HG03442 (cell line): Measurements from ENCODE around the gene TMEM150A.
"Not testable (repeated sequence)": the region's sequence is repeated elsewhere in the genome, so short reads cannot be mapped to it uniquely, and the experiment has no call there.

Experiments
- ATAC-seq: cut with Tn5 transposase; IDR thresholded peaks from one replicate; pipeline ENCODE4 v1.9.1; 2021; ENCODE audit warnings: mild to moderate bottlenecking, moderate library complexity; ENCODE audit not compliant: unreplicated experiment

TMEM150A gene, protein sequence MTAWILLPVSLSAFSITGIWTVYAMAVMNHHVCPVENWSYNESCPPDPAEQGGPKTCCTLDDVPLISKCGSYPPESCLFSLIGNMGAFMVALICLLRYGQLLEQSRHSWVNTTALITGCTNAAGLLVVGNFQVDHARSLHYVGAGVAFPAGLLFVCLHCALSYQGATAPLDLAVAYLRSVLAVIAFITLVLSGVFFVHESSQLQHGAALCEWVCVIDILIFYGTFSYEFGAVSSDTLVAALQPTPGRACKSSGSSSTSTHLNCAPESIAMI

GRCh38 chr2:85602476-85603234 lies at the start of gene TMEM150A:
Gene TMEM150A, minus strand, starts transcription at chr2:85602698. Its CDS starts 750 bp downstream, at chr2:85601948.
- ATAC-seq: peak; percentile 95

DNA sequence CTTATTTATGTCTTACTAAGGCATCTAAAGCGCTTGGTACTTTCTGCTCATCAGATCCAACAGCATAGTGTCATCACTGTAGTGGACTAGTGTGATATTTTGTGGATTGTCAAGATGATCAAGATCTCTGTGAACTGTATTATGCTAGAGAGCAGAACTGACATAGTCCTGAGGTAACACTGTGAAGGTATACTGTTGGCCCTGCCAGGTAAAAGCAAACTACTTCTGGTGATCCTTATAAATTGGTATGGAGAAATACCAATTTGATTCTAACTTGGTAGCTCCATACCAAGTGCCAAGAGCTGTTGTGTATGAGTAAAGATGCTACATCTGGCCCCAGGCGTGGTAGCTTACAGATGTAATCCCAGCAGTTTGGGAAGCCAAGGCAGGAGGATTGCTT lies 49.6 kb upstream of the TMEM150A start:
- no peak for ATAC-seq

DNA sequence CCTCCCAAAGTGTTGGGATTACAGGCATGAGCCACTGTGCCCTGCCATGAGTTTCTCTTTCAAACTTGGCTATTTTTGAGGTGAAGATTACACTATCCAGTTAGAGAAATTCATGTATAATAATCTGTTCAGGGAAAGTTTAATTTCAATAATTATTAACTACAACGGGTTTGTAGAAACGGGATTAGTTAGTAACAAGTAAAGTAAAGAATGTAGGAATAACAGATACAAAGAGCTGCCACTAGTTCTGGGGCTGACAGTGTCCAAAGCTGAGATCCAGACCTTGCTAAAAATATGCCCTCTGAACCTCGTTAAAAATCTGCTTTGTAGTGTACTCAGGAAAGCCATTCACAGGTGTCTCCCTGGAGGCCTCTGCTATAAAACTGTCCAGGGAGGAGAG lies 48.6 kb upstream of the TMEM150A start:
- ATAC-seq: no peak

DNA sequence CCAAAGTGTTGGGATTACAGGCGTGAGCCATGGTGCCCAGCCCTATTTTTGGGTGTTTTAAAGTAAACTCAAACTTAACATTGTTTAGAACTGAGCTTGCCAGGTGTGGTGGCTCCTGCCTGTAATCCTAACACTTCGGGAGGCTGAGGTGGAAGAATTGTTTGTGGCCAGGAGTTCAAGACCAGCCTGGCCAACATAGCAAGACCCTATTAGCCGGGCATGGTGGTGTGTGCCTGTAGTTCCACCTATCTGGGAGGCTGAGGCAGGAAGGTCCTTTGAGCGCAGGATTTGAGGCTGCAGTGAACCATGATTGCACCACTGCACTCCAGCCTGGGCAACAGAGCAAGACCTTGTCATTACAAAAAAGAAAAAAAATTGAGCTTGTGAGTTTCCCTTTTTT lies 48.0 kb upstream of the TMEM150A start:
- no peak for ATAC-seq

- no peak for ATAC-seq
Measured at GRCh38 chr2:85649201-85650190, 47.0 kb upstream of the TMEM150A start.

- no peak for ATAC-seq
Measured at GRCh38 chr2:85648619-85649018, 46.1 kb upstream of the TMEM150A start.

DNA sequence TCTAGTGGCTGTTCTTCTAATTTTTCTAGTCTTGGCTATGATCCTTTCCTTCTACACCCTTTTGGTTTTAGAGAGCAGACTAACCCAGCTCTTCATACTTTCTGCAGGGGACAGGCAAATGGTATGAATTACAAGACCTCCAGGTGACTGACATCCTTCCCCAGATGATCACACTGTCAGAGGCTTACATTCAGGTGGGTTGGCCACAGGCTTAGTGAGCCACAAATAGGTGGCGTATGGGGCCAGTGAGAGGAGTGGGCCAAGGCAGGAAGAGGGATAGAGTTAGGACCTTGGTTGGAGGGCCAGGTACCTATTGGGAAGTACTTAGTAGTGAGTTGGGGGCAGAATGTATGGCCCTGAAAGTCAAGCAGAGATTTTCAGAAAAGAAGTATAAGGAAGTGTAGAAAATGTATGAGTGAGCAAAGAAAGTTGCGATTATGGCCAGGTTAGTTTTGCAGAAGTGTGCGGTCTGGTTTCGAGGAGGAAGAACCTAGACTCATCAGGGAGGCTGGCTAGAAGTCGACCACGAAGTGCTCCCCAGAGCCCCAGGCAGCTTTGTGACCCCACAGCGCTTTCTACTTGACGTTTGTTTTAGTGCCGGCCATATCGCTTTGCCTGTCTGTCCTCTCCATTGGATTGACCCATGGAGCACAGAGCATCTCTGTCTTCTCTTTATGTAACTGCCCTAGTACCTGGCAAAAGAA lies 45.5 kb upstream of the TMEM150A start:
- peak; percentile 65 for ATAC-seq

DNA sequence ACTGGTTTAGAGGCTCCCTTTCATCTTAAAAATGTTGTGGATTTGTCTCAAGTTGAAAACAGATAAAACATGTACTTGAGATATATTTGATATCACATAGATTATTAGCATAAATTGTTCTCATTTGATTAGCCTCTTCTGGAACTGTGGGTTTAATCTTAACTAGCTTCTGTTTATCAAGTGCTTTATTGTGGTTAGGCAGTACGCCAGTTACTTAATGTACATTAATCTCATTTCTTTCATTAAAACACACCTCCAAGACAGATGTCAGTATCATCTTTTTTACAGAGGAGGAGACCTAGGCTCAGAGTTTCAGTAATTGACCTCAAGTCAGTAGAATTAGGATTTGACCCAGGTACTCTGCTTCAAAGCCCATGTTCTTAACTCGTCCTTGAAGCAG lies 43.7 kb upstream of the TMEM150A start:
- ATAC-seq: no peak

DNA sequence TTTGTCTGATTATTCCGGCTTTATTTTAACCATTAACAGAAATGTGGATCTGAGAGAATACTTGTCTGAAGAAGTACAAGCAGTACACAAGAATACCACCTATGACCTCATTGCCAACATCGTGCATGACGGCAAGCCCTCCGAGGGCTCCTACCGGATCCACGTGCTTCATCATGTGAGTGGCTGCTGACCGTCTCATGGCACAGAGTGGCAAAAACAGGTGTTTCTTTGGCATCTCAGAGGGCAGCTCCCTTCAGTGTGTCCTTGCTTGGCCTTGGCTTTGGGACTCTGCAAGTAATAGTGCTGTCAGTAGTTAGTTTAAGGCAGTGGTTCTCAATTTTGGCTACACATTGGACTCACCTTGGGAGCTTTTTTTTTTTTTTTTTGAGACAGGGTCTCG lies 42.4 kb upstream of the TMEM150A start:
- ATAC-seq: no peak

- ATAC-seq: no peak
Measured at GRCh38 chr2:85642725-85643124, 40.2 kb upstream of the TMEM150A start.

GRCh38 chr2:85635636-85636035 lies 33.1 kb upstream of the TMEM150A start:
- ATAC-seq: no peak

- no peak for ATAC-seq
Measured at GRCh38 chr2:85635011-85635410, 32.5 kb upstream of the TMEM150A start.

DNA sequence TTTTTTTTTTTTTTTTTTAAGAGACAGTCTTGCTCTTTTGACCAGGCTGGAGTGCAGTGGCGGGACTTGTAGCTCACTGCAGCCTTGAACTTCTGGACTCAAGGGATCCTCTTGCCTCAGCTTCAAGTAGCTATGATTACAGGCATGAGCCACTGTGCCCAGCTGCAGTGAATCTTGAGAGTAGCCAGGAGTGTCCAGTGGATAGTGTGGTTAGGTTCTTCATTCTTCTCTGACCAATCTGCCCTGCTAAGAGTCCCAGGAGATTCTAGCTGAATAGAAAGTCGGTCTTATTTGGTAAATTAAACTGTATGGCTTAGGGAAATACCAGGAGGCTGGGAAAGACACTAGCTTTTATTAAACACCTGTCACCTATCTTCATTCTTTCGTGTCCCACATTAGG lies 28.8 kb upstream of the TMEM150A start:
- no peak for ATAC-seq

DNA sequence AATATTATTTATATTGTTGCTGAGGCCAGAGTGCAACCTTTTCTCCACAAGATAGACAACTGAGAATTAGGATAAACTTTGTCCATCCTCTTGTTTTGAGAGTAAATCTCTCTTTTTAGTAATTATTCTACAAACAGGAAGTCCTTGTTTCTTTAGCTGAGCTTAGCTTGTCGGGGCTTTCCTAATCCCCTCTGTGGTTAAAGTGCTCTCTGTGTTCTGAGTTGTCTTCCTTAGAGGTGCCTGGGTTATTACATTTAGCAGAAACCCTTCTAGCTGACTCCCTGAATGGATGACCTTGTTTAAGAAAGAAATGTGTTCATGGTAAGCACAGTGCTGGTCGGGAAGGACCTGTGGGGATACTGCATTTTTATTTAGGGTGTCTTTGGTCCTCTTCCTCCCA lies 26.2 kb upstream of the TMEM150A start:
- no peak for ATAC-seq

DNA sequence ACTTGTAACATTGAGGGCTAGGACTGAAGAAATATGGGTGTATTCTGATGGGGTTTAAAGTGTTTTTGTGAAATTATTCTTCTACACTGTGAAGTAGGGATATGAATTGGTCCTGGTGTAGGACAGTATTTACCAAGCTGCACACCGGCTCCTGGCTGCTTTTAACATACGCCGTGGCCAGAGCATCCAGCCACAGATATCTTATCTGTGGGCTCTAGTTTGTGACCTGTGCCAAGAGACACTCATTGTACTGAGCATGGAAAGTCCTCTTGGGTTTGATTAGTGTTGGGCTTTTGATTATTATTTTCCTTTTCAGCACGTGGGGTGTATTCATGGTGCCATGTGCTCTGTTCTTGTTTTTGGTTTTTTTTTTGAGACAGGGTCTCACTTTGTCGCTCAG lies 21.5 kb upstream of the TMEM150A start:
- ATAC-seq: no peak

DNA sequence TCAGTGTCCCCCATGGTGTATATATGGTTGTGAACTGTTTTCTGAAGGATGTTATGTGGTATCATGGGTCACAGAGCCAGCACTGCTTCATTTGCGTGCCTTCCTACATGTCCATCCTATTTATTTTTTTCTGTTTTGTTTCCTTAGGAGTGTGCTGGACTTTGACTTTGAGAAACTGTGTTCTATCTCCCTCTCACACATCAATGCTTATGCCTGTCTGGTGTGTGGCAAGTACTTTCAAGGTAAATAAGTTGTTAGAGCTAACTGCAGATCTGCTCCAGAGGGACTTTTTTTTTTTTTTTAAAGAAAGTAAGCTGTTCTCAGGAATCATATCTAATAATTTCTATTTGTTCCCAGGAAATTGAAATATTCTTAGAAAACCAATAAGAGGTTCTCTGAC lies 18.8 kb upstream of the TMEM150A start:
- ATAC-seq: no peak

DNA sequence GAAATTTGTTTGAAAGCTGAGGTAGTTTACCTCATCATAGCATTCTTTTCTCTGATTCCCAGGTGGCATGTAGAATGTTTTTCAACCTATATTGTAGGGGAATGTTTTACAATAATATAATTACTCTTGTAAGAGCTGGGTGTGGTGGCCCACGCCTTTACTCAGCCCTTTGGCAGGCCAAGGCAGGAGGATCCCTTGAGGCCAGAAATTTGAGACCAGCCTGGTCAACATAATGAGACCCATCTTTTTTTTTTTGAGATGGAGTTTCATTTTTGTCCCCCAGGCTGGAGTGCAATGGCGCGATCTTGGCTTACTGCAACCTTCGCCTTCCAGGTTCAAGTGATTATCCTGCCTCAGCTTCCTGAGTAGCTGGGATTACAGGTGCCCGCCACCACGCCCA lies 17.1 kb upstream of the TMEM150A start:
- ATAC-seq: no peak

GRCh38 chr2:85617723-85618122 lies 15.2 kb upstream of the TMEM150A start:
- ATAC-seq: not testable (repeated sequence)

GRCh38 chr2:85615413-85615728 lies 12.9 kb upstream of the TMEM150A start:
- ATAC-seq: no peak

DNA sequence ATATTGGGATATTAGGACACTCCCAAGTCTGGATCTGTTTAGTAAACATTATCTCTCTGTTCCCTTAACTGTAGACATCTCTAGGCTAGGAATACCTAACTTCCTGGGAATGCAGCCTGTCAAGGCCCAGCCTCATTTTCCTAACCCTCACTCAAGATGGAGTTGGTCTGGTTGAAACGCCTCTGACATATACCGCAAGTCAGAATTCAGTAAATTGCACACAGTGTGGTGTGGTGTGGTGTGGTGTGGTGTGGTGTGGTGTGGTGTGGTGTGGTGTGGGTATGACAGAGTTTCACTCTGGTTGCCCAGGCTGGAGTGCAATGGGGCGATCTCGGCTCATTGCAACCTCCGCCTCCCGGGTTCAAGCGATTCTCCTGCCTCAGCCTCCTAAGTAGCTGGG lies 12.3 kb upstream of the TMEM150A start:
- not testable (repeated sequence) for ATAC-seq
